GM21367 (cell line): ENCODE data around the gene DCAKD.
A peak's percentile ranks its signal among the peaks of the same experiment; 100 is the strongest.
"Not testable (repeated sequence)": the region's sequence is repeated elsewhere in the genome, so short reads cannot be mapped to it uniquely, and the experiment has no call there.

Source experiments
- ATAC-seq: cut with Tn5 transposase; IDR thresholded peaks from one replicate; pipeline ENCODE4 v1.9.1; 2021; ENCODE audit not compliant: unreplicated experiment

Gene DCAKD

GRCh38 chr17:45067637-45068036, 16.2 kb upstream of the DCAKD start:
- no peak for ATAC-seq

- ATAC-seq: no peak
Measured at GRCh38 chr17:45063198-45063597, 11.8 kb upstream of the DCAKD start.

- no peak for ATAC-seq
Measured at GRCh38 chr17:45061606-45062205, 10.3 kb upstream of the DCAKD start.

GRCh38 chr17:45060797-45061605, 9.6 kb upstream of the DCAKD start, which contains the start of gene NMT1:
Gene NMT1 (plus strand): TSS chr17:45061317. CDS start chr17:45061330, 13 bp downstream.
- ATAC-seq: peak; percentile 79

- ATAC-seq: no peak
Measured at GRCh38 chr17:45060382-45060796, 9.0 kb upstream of the DCAKD start.

- ATAC-seq: no peak
Measured at GRCh38 chr17:45052052-45052772, 780 bp upstream of the DCAKD start.

- not testable (repeated sequence) for ATAC-seq
Measured at GRCh38 chr17:45051720-45052051, 254 bp upstream of the DCAKD start.

- no peak for ATAC-seq
Measured at GRCh38 chr17:45050481-45051059, 862 bp downstream of the DCAKD start.

GRCh38 chr17:45048795-45049563, 2.5 kb downstream of the DCAKD start:
- no peak for ATAC-seq

- no peak for ATAC-seq
Measured at GRCh38 chr17:45046537-45047125, 4.8 kb downstream of the DCAKD start.

GRCh38 chr17:45043813-45044540, 7.5 kb downstream of the DCAKD start:
- ATAC-seq: no peak

GRCh38 chr17:45042346-45043120, 8.9 kb downstream of the DCAKD start:
- no peak for ATAC-seq

GRCh38 chr17:45040459-45040858, 11.0 kb downstream of the DCAKD start:
- ATAC-seq: no peak

- ATAC-seq: no peak
Measured at GRCh38 chr17:45038728-45039634, 12.5 kb downstream of the DCAKD start.

GRCh38 chr17:45036691-45037090, 14.7 kb downstream of the DCAKD start:
- no peak for ATAC-seq

GRCh38 chr17:45035848-45036247, 15.6 kb downstream of the DCAKD start:
- no peak for ATAC-seq

- ATAC-seq: no peak
Measured at GRCh38 chr17:45034599-45034998, 16.8 kb downstream of the DCAKD start.

- no peak for ATAC-seq
Measured at GRCh38 chr17:45032174-45032541, 19.3 kb downstream of the DCAKD start.
